Bladder microvascular endothelial cell (primary cell): ENCODE measurements around the gene DCBLD1. TPM values are rescaled to one million over a fixed set of nuclear protein-coding genes. Genes with fewer than 3 reads are reported as not detected.

Source experiments
- total RNA-seq: library from RNA; depleted of rRNA; stranded (reverse); fragments of >200 nt; gene quantifications from 2 replicates; pipeline ENCODE4 v1.2.3, GENCODE V29; 2014

Gene DCBLD1
- total RNA-seq = 19.8 and 21.3 TPM in 2 replicates

DNA sequence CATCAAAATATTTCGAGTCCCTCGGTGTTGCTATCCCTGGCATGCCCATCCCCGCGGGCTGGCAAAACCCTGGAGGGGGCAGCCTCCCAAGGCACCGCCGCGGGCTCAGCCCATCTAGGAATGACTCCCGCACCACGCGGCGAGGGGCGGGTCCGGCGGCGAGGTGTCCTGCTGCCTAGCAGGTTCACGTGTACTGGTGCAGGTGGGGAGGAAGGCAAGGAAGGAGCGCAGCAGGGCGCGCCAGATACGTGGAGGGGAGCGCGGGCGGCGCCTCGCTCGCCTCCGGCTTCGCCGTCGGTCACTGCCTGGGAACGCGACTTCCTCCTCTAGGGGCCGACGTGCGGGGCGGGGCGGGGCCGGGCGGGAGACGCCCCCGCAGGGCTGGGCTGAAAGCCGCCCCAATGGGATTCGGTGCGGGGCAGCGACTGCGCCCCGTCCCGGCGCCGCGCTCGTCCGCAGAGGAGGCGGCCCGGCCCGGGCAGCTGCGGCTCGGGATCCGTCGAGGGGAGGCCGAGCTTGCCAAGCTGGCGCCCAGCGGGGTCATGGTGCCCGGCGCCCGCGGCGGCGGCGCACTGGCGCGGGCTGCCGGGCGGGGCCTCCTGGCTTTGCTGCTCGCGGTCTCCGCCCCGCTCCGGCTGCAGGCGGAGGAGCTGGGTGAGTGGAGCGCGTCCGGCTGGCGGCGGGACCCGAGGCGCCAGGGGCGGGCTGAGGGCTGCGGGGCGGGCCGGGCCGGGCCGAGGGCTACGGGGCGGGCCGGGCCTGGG, at the start of gene DCBLD1:
DCBLD1 (plus strand) TSS at position 435 of the 764 bp plus-strand sequence; CDS start at position 543, 108 bp downstream.

Other genes with a start within 250 kb of the DCBLD1 start
- gene VGLL2, start 217.1 kb upstream of the DCBLD1 start, total RNA-seq = not detected in 2 replicates
- gene ROS1, start 56.7 kb upstream of the DCBLD1 start, total RNA-seq = not detected in 2 replicates
- gene GOPC, start 119.8 kb downstream of the DCBLD1 start, total RNA-seq = 18.6 and 39.3 TPM in 2 replicates
- 8.7 and 19.7 TPM in 2 replicates for gene NUS1, start 192.8 kb downstream of the DCBLD1 start, total RNA-seq